Measurements from ENCODE around the gene ZIM2.

The ZIM2 gene

DNA sequence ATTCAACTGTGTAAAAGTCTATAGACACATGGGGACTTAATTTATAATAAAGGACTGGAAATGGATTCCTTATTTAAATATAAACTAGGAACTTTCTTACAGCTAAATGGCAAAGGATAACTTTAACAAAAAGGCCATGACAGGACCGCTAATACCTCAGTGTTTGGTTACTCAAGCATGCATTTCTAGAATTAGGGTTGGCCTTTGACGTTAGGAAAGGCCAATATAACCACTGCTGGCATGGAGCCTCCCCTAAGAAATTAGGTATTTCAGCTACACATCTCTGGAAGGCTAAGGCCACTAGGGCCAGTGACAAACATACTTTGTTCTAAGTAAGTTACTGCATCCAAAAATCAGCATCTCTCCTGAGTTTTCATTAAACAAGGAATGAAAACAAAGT, 9.3 kb downstream of the ZIM2 start:
- Histone ChIP-seq H4K20me1 (ENCODE audit: insufficient read depth, low read length) (no peaks in the 10 kb centered on the region), H3K27me3 (ENCODE audit: low read depth, low read length) (no peaks in the 10 kb centered on the region), H2AFZ (ENCODE audit: low read depth, low read length) (no peak overlapping the region), H3K79me2 (ENCODE audit: low read length) (no peaks in the 10 kb centered on the region), H3K27ac (ENCODE audit: low read length) (no peak overlapping the region), H3K9me3 (ENCODE audit: insufficient read depth, low read length) (peaks cover 10% of the 10 kb centered on the region; the same call in 1 of the 2 replicates), H3K4me1 (ENCODE audit: low read length) (no peaks in the 10 kb centered on the region), H3K9ac (ENCODE audit: low read length) (no peak overlapping the region), H3K4me3 (ENCODE audit: low read length) (no peak overlapping the region), H3K36me3 (replicated peaks; ENCODE audit: low read depth, low read length) (no peaks in the 10 kb centered on the region), H3K4me2 (ENCODE audit: low read length) (no peak overlapping the region)
- TF ChIP-seq, protein P1, sequence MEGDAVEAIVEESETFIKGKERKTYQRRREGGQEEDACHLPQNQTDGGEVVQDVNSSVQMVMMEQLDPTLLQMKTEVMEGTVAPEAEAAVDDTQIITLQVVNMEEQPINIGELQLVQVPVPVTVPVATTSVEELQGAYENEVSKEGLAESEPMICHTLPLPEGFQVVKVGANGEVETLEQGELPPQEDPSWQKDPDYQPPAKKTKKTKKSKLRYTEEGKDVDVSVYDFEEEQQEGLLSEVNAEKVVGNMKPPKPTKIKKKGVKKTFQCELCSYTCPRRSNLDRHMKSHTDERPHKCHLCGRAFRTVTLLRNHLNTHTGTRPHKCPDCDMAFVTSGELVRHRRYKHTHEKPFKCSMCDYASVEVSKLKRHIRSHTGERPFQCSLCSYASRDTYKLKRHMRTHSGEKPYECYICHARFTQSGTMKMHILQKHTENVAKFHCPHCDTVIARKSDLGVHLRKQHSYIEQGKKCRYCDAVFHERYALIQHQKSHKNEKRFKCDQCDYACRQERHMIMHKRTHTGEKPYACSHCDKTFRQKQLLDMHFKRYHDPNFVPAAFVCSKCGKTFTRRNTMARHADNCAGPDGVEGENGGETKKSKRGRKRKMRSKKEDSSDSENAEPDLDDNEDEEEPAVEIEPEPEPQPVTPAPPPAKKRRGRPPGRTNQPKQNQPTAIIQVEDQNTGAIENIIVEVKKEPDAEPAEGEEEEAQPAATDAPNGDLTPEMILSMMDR (IDR thresholded peaks at IDR 0.05; ENCODE audit: low read depth, low read length) = no peak
- no peak for TF ChIP-seq EZH2phosphoT487 (IDR thresholded peaks at IDR 0.05; ENCODE audit: low read depth)

DNA sequence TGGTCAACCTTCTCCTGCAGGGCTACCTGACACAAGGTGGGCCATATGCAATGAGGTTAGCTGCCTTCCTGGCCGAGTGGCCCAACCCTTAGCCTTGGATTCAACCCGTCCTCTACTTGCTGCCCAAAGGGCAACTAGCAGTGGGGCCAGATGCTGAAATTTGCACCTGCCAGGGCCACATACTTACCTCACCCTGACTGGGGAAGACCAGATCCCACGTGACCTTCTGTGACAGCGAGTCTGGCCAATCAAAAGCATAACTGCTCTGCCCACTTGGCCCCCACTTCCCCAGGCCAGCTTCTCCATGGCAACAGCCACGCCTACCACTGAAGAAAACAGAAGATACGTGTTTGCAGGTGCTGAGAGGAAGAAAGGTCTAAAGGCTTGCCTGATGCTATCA, 10.9 kb downstream of the ZIM2 start:
- Histone ChIP-seq H3K27ac (ENCODE audit: low read length) (no peak overlapping the region), H3K4me1 (ENCODE audit: low read length) (no peaks in the 10 kb centered on the region), H3K79me2 (ENCODE audit: low read length) (no peaks in the 10 kb centered on the region), H3K9me3 (ENCODE audit: insufficient read depth, low read length) (peaks cover 10% of the 10 kb centered on the region; the same call in 1 of the 2 replicates), H2AFZ (ENCODE audit: low read depth, low read length) (no peak overlapping the region), H3K27me3 (ENCODE audit: low read depth, low read length) (no peaks in the 10 kb centered on the region), H3K4me3 (ENCODE audit: low read length) (no peak overlapping the region), H4K20me1 (ENCODE audit: insufficient read depth, low read length) (no peaks in the 10 kb centered on the region), H3K4me2 (ENCODE audit: low read length) (no peak overlapping the region), H3K36me3 (replicated peaks; ENCODE audit: low read depth, low read length) (no peaks in the 10 kb centered on the region), H3K9ac (ENCODE audit: low read length) (no peak overlapping the region)
- TF ChIP-seq EZH2phosphoT487 (IDR thresholded peaks at IDR 0.05; ENCODE audit: low read depth) = no peak
- TF ChIP-seq, protein P1 (IDR thresholded peaks at IDR 0.05; ENCODE audit: low read depth, low read length) = no peak

DNA sequence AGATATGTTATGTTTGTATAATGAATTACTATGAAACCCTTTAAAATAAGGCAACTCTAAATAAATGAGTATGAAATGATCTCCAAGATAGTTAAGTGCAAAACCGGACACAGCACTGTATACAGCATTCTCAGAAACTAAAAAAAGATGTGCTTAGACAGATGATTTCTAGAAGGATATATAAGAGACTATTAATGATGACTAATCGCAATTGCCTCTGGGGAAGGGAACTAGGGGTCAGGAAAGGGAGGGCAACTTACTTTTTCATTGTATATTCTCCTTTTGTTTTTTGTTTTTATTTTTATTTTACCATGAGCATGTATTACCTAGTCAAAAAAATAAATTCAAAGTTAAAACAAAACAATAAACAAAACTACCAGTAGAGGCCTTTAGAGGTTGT, 12.8 kb downstream of the ZIM2 start:
- no peak overlapping the region for H2AFZ ChIP-seq (ENCODE audit: low read depth, low read length)
- no peak overlapping the region for H3K4me3 ChIP-seq (ENCODE audit: low read length)
- H3K27me3 ChIP-seq (ENCODE audit: low read depth, low read length) = no peaks in the 10 kb centered on the region
- no peaks in the 10 kb centered on the region for H4K20me1 ChIP-seq (ENCODE audit: insufficient read depth, low read length)
- H3K4me2 ChIP-seq (ENCODE audit: low read length) = no peak overlapping the region
- H3K27ac ChIP-seq (ENCODE audit: low read length) = no peak overlapping the region
- TF ChIP-seq, protein P1 (IDR thresholded peaks at IDR 0.05; ENCODE audit: low read depth, low read length) = no peak
- TF ChIP-seq EZH2phosphoT487 (IDR thresholded peaks at IDR 0.05; ENCODE audit: low read depth) = no peak
- H3K9me3 ChIP-seq (ENCODE audit: insufficient read depth, low read length) = peaks cover 10% of the 10 kb centered on the region; the same call in 1 of the 2 replicates
- no peak overlapping the region for H3K9ac ChIP-seq (ENCODE audit: low read length)
- no peaks in the 10 kb centered on the region for H3K79me2 ChIP-seq (ENCODE audit: low read length)
- H3K36me3 ChIP-seq (replicated peaks; ENCODE audit: low read depth, low read length) = no peaks in the 10 kb centered on the region
- no peaks in the 10 kb centered on the region for H3K4me1 ChIP-seq (ENCODE audit: low read length)

DNA sequence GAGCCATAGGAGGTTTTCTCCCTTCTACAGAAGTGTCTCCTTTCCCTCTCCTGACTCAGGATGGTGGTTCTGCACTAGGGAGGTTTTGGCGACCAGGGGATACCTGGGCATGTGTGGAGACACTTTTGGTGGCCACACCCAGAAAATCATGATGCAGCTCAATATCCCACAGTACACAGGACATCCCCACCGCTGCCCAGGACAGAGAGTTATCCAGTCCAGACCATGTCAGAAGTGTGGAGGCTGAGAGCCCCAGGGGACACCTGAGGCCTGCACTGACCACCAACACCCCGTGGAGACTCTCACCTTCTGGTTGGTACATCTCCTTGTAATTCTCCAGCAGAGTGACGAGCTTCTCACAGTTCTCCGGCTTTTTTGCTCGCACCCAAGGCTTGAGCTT, 16.6 kb downstream of the ZIM2 start:
- no peaks in the 10 kb centered on the region for H3K36me3 ChIP-seq (replicated peaks; ENCODE audit: low read depth, low read length)
- H3K9me3 ChIP-seq (ENCODE audit: insufficient read depth, low read length) = peaks cover 13% of the 10 kb centered on the region
- H4K20me1 ChIP-seq (ENCODE audit: insufficient read depth, low read length) = no peaks in the 10 kb centered on the region

More for the DNA sequence above, 16.6 kb downstream of the ZIM2 start:
- H3K79me2 ChIP-seq (ENCODE audit: low read length) = no peaks in the 10 kb centered on the region
- no peaks in the 10 kb centered on the region for H3K4me1 ChIP-seq (ENCODE audit: low read length)
- H3K4me3 ChIP-seq (ENCODE audit: low read length) = no peak overlapping the region
- H3K27ac ChIP-seq (ENCODE audit: low read length) = no peak overlapping the region
- H3K4me2 ChIP-seq (ENCODE audit: low read length) = no peak overlapping the region
- no peak overlapping the region for H3K9ac ChIP-seq (ENCODE audit: low read length)
- H2AFZ ChIP-seq (ENCODE audit: low read depth, low read length) = no peak overlapping the region
- H3K27me3 ChIP-seq (ENCODE audit: low read depth, low read length) = no peaks in the 10 kb centered on the region
- TF ChIP-seq EZH2phosphoT487 (IDR thresholded peaks at IDR 0.05; ENCODE audit: low read depth) = no peak
- TF ChIP-seq, protein P1 (IDR thresholded peaks at IDR 0.05; ENCODE audit: low read depth, low read length) = no peak
